Esophagus muscularis mucosa (tissue), 4 donors: ENCODE results near the gene PDLIM4. TPM values are rescaled to one million over a fixed set of nuclear protein-coding genes. Genes with fewer than 3 reads are reported as not detected.

Source experiments
- DNase-seq: peaks from one replicate; pipeline ENCODE4 v3.0.0-alpha.2; 2017; ENCODE audit errors: extremely low spot score
- H3K27ac ChIP-seq, 4 donors: fragments of 200-600 bp; sonication (generic); replicated peaks in 1 of 4; 1 replicate in 3 of 4; 2 replicates in 1 of 4; pipeline ENCODE4 v1.5.1; 2016 to 2019; ENCODE audit warnings: mild to moderate bottlenecking in 1 of 4
- H3K27me3 ChIP-seq, 4 donors: fragments of 200-600 bp; sonication (generic); one replicate each; pipeline versions ENCODE4 v1.5.1 to v1.6.0; 2016 to 2019
- H3K36me3 ChIP-seq, 4 donors: fragments of 200-600 bp; sonication (generic); one replicate each; pipeline ENCODE4 v1.5.1; 2016 to 2019
- H3K4me1 ChIP-seq, 4 donors: fragments of 200-600 bp; sonication (generic); one replicate each; pipeline ENCODE4 v1.5.1; 2016 to 2019
- H3K4me3 ChIP-seq, 4 donors: fragments of 200-600 bp; sonication (generic); 1 replicate in 2 of 4; 2 replicates in 2 of 4; pipeline ENCODE4 v1.5.1; 2016 to 2019; ENCODE audit warnings: mild to moderate bottlenecking in 4 of 4, moderate library complexity in 1 of 4
- H3K9me3 ChIP-seq, 4 donors: fragments of 200-600 bp; sonication (generic); 1 replicate in 3 of 4; 2 replicates in 1 of 4; pipeline ENCODE4 v1.5.1; 2016 to 2019
- EP300 ChIP-seq: sonication (generic); formaldehyde crosslinking; IDR thresholded peaks from one replicate; pipeline ENCODE4 v1.6.1; 2017; ENCODE audit warnings: antibody characterized with exemption
- POLR2A ChIP-seq: fragments of 450-650 bp; IDR thresholded peaks from one replicate; pipeline ENCODE4 v1.6.1; 2017; ENCODE audit warnings: antibody characterized with exemption, moderate library complexity, mild to moderate bottlenecking, low read depth
- POLR2AphosphoS5 ChIP-seq, 2 donors: sonication (generic); formaldehyde crosslinking; IDR thresholded peaks; one replicate each; pipeline ENCODE4 v1.6.1; 2017; ENCODE audit warnings: antibody characterized with exemption in 2 of 2
- WGBS: methylation state at CpG from one replicate; pipeline ENCODE4 v1.1.5; 2018; 5-methylcytosine and 5-hydroxymethylcytosine counted together
- intact Hi-C: fragments of 100-400 bp; cut with DNase I; formaldehyde crosslinking; loops from one replicate; pipeline ENCODE4 v1.15.1; 2023
- total RNA-seq, 4 donors: library from RNA; depleted of rRNA; stranded (reverse); fragments of >200 nt; gene quantifications; one replicate each; pipeline versions ENCODE4 v1.1.0 to v1.2.1, GENCODE V29; 2016
- TF ChIP-seq, protein P1 (sequence below), 3 experiments: fragments of 200-600 bp in 2 of 3; fragments of 450-650 bp in 1 of 3; sonication (generic) in 2 of 3; IDR thresholded peaks; one replicate each; pipeline ENCODE4 v1.5.1; 2017 to 2019; ENCODE audit warnings: antibody characterized with exemption in 3 of 3, mild to moderate bottlenecking in 2 of 3, moderate library complexity in 1 of 3

The PDLIM4 gene
- total RNA-seq, 4 donors from 2014 or later = 59.4 to 199 (median 134) TPM

- Histone ChIP-seq H3K27ac (peak overlapping the region; percentile 99 to 100 (median 99)), H3K36me3 (peaks cover 0 to 66% (median 39%) of the 10 kb centered on the region in 4 donors), H3K27me3 (no peaks in the 10 kb centered on the region), H3K4me3 (no peak overlapping the region), H3K4me1 (peaks cover 45 to 100% (median 95%) of the 10 kb centered on the region in 4 donors), H3K9me3 (no peaks in the 10 kb centered on the region)
- intact Hi-C loops = no loop called here
- WGBS = 54% methylated on average over 3 of the region's 7 CpGs
- peak; percentile 90 for DNase-seq
- no peak for TF ChIP-seq POLR2A
- TF ChIP-seq POLR2AphosphoS5 (IDR thresholded peaks at IDR 0.05) = no peak
- TF ChIP-seq, protein P1, sequence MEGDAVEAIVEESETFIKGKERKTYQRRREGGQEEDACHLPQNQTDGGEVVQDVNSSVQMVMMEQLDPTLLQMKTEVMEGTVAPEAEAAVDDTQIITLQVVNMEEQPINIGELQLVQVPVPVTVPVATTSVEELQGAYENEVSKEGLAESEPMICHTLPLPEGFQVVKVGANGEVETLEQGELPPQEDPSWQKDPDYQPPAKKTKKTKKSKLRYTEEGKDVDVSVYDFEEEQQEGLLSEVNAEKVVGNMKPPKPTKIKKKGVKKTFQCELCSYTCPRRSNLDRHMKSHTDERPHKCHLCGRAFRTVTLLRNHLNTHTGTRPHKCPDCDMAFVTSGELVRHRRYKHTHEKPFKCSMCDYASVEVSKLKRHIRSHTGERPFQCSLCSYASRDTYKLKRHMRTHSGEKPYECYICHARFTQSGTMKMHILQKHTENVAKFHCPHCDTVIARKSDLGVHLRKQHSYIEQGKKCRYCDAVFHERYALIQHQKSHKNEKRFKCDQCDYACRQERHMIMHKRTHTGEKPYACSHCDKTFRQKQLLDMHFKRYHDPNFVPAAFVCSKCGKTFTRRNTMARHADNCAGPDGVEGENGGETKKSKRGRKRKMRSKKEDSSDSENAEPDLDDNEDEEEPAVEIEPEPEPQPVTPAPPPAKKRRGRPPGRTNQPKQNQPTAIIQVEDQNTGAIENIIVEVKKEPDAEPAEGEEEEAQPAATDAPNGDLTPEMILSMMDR (IDR thresholded peaks at IDR 0.05) = no peak
- no peak for TF ChIP-seq EP300
Measured at GRCh38 chr5:132266031-132266835, 8.7 kb downstream of the PDLIM4 start.

GRCh38 chr5:132266836-132267160, 9.3 kb downstream of the PDLIM4 start:
- WGBS = 100% methylated on average over 1 of the region's 1 CpG
- Histone ChIP-seq H3K36me3 (peaks cover 0 to 71% (median 44%) of the 10 kb centered on the region in 4 donors), H3K27me3 (no peaks in the 10 kb centered on the region), H3K4me3 (no peak overlapping the region), H3K4me1 (peaks cover 40 to 96% (median 89%) of the 10 kb centered on the region in 4 donors), H3K27ac (peak overlapping the region; percentile 99 to 100 (median 99)), H3K9me3 (no peaks in the 10 kb centered on the region)
- TF ChIP-seq, protein P1 (IDR thresholded peaks at IDR 0.05) = no peak
- TF ChIP-seq POLR2A (no peak), POLR2AphosphoS5 (IDR thresholded peaks at IDR 0.05) (no peak), EP300 (no peak)
- intact Hi-C loops = no loop called here
- no peak for DNase-seq

DNA sequence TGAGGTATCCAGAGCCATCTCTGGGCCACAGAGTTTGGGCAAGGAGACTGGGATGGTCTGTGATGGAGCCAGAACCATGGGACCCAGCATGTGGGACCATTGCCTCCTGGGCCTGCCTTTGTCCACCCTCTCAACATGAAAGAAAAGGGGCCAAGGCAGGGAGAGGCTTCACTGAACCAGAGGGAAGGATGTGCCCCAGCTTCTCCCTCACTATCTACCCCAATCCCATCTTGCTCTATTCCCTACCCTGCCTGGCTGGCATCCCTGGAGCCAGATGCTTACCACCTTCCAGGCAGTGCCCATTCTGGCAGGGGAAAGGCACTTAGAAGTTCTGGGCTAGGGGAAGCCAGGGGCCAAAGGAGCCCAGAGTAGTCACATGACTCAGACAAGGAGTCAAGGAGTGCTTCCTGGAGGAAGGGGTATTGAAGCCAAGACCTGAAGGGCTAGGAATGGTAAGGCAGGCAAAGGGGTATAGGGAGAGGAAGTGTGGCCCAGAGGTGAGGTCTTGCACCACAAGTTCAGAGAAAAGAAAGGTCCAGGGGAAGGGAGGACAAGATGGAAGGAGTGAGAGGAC, 9.8 kb downstream of the PDLIM4 start:
- Histone ChIP-seq H3K27me3 (no peaks in the 10 kb centered on the region), H3K9me3 (no peaks in the 10 kb centered on the region), H3K4me3 (no peak overlapping the region), H3K36me3 (peaks cover 0 to 73% (median 46%) of the 10 kb centered on the region in 4 donors), H3K4me1 (peaks cover 36 to 93% (median 86%) of the 10 kb centered on the region in 4 donors), H3K27ac (peak overlapping the region; percentile 99 to 100 (median 99))
- DNase-seq = peak; percentile 79
- TF ChIP-seq POLR2A (no peak), POLR2AphosphoS5 (IDR thresholded peaks at IDR 0.05) (no peak), EP300 (no peak)
- TF ChIP-seq, protein P1 (IDR thresholded peaks at IDR 0.05) = no peak
- intact Hi-C loops = no loop called here

DNA sequence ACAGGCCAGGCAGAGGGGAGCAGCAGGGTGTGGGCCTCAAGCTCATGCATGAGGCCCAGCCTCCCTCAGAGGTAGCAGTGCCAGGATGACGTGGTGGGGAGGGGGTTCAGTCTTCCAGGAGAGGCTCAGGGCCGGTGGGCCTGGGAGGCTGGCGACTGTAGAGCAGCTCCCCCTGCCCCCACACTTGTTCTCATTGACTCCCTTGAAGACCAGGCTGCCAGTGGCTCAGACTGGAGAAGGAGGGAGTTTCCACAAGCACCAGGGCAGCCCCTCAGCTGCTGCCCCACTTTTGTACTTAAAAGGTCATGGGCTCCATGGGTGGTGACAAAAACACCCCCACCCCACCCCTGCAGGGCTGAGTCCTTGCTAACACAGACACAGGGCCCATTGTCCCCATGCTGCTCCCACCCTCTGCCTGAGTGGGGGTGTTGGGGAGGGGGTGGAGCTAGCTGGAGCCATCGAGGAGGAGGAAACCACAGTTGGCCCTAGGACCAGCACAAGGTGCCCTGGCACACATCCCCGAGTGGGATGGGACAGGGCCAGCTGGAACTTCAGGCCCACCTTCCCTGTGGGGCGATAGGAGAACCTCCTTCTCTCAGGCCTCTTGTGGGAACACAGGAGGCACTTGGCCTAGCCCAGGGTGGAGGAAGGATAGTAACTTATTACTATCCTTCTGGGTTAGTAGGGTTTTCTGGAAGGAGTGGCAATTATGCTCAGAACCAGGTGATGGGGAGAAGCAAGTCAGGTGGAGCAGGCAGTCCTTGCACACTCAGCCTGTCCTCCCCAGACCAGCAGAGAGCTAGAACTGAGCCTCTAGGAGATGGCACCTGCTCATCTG, 10.7 kb downstream of the PDLIM4 start:
- no peaks in the 10 kb centered on the region for H3K9me3 ChIP-seq
- 59% methylated on average over 6 of the region's 6 CpGs for WGBS
- DNase-seq = peak; percentile 87
- peak overlapping the region; percentile 99 to 100 (median 99) for H3K27ac ChIP-seq
- intact Hi-C loops = no loop called here
- H3K4me1 ChIP-seq = peaks cover 41 to 93% (median 85%) of the 10 kb centered on the region in 4 donors
- H3K27me3 ChIP-seq = no peaks in the 10 kb centered on the region
- H3K4me3 ChIP-seq = no peak overlapping the region
- H3K36me3 ChIP-seq = peaks cover 0 to 68% (median 44%) of the 10 kb centered on the region in 4 donors
- TF ChIP-seq POLR2AphosphoS5 (IDR thresholded peaks at IDR 0.05) (peak in 1 of 2 donors; percentile 14), POLR2A (no peak)
